Uterus (tissue), 4 donors: ENCODE results near the gene JAZF1. TPM values are rescaled to one million over a fixed set of nuclear protein-coding genes. Genes with fewer than 3 reads are reported as not detected.
"Not testable (repeated sequence)": the region's sequence is repeated elsewhere in the genome, so short reads cannot be mapped to it uniquely, and the experiment has no call there.

Source experiments
- DNase-seq, 2 donors: peaks; one replicate each; pipeline ENCODE4 v3.0.0-alpha.2; 2019 to 2020
- H3K27ac ChIP-seq, 2 donors: fragments of 200-600 bp; sonication (generic); 1 replicate in 1 of 2; 2 replicates in 1 of 2; pipeline ENCODE4 v1.5.1; 2016 to 2018
- H3K27me3 ChIP-seq, 2 donors: fragments of 200-600 bp; sonication (generic); one replicate each; pipeline ENCODE4 v1.5.1; 2018 to 2019; ENCODE audit warnings: control low read depth in 1 of 2
- H3K36me3 ChIP-seq, 2 donors: fragments of 200-600 bp; sonication (generic); one replicate each; pipeline ENCODE4 v1.5.1; 2019; ENCODE audit warnings: control low read depth in 1 of 2
- H3K4me1 ChIP-seq, 2 donors: fragments of 200-600 bp; sonication (generic); one replicate each; pipeline ENCODE4 v1.5.1; 2018 to 2019; ENCODE audit warnings: control low read depth in 1 of 2
- H3K4me3 ChIP-seq, 2 donors: fragments of 200-600 bp; sonication (generic); 1 replicate in 1 of 2; 2 replicates in 1 of 2; pipeline ENCODE4 v1.5.1; 2018 to 2019; ENCODE audit warnings: mild to moderate bottlenecking in 1 of 2
- H3K9me3 ChIP-seq, 2 donors: fragments of 200-600 bp; sonication (generic); one replicate each; pipeline ENCODE4 v1.5.1; 2019; ENCODE audit warnings: control low read depth in 1 of 2
- CTCF ChIP-seq, 4 experiments: fragments of 200-600 bp in 2 of 4; fragments of 450-650 bp in 2 of 4; sonication (generic) in 2 of 4; IDR thresholded peaks; one replicate each; pipeline ENCODE4 v1.5.1; 2016 to 2019; ENCODE audit warnings: antibody characterized with exemption in 4 of 4, mild to moderate bottlenecking in 2 of 4, moderate library complexity in 1 of 4
- POLR2A ChIP-seq, 2 donors: fragments of 450-650 bp; IDR thresholded peaks; one replicate each; pipeline ENCODE4 v1.6.1; 2016; ENCODE audit warnings: antibody characterized with exemption in 2 of 2, mild to moderate bottlenecking in 1 of 2, moderate library complexity in 1 of 2
- intact Hi-C: fragments of 100-400 bp; cut with DNase I; formaldehyde crosslinking; loops from one replicate; pipeline ENCODE4 v1.15.1; 2023; ENCODE audit warnings: low total_unique reads
- total RNA-seq, 4 donors: library from RNA; depleted of rRNA in 3 of 4; stranded (reverse); fragments of >200 nt in 3 of 4; gene quantifications; one replicate each; pipeline versions ENCODE4 v1.1.0 to v1.2.4, GENCODE V29; 2014 to 2023
- donor health status: DM: yes; HTN: yes; CAD: no.

JAZF1 gene
- total RNA-seq, 4 donors from 2014 or later: 27.6 to 58.5 (median 34.4) TPM

GRCh38 chr7:27863880-27864279 is 316.7 kb downstream of the JAZF1 start:
- intact Hi-C loops: no loop called here
- no peaks in the 10 kb centered on the region for H3K4me1 ChIP-seq
- H3K27ac ChIP-seq: no peak overlapping the region
- no peak overlapping the region for H3K4me3 ChIP-seq
- TF ChIP-seq CTCF (IDR thresholded peaks at IDR 0.05) (no peak), POLR2A (IDR thresholded peaks at IDR 0.05) (no peak)
- H3K9me3 ChIP-seq: no peaks in the 10 kb centered on the region
- H3K36me3 ChIP-seq: no peaks in the 10 kb centered on the region
- DNase-seq: no peak
- H3K27me3 ChIP-seq: no peaks in the 10 kb centered on the region

GRCh38 chr7:27861747-27862146 is 318.8 kb downstream of the JAZF1 start:
- no peak for DNase-seq
- H3K27ac ChIP-seq: no peak overlapping the region
- H3K9me3 ChIP-seq: no peaks in the 10 kb centered on the region
- intact Hi-C loops: no loop called here
- no peaks in the 10 kb centered on the region for H3K36me3 ChIP-seq
- no peaks in the 10 kb centered on the region for H3K27me3 ChIP-seq
- H3K4me3 ChIP-seq: no peak overlapping the region
- no peaks in the 10 kb centered on the region for H3K4me1 ChIP-seq
- TF ChIP-seq CTCF (IDR thresholded peaks at IDR 0.05): no peak
- no peak for TF ChIP-seq POLR2A (IDR thresholded peaks at IDR 0.05)

GRCh38 chr7:27860800-27861199 is 319.8 kb downstream of the JAZF1 start:
- Histone ChIP-seq H3K9me3 (no peaks in the 10 kb centered on the region), H3K36me3 (no peaks in the 10 kb centered on the region), H3K27me3 (no peaks in the 10 kb centered on the region), H3K4me1 (no peaks in the 10 kb centered on the region), H3K4me3 (no peak overlapping the region), H3K27ac (no peak overlapping the region)
- no peak for TF ChIP-seq POLR2A (IDR thresholded peaks at IDR 0.05)
- DNase-seq: no peak
- intact Hi-C loops: no loop called here

- H3K27me3 ChIP-seq, H3K9me3 ChIP-seq, H3K36me3 ChIP-seq, H3K27ac ChIP-seq, H3K4me1 ChIP-seq, DNase-seq, intact Hi-C loops, H3K4me3 ChIP-seq: not testable (repeated sequence)
Observed at GRCh38 chr7:27856703-27857485, 323.7 kb downstream of the JAZF1 start.

- no peak overlapping the region for H3K27ac ChIP-seq
- H3K4me3 ChIP-seq: no peak overlapping the region
- no peaks in the 10 kb centered on the region for H3K27me3 ChIP-seq
- intact Hi-C loops: no loop called here
- no peak for TF ChIP-seq POLR2A (IDR thresholded peaks at IDR 0.05)
- no peak for TF ChIP-seq CTCF (IDR thresholded peaks at IDR 0.05)
- H3K4me1 ChIP-seq: no peaks in the 10 kb centered on the region
- H3K9me3 ChIP-seq: no peaks in the 10 kb centered on the region
- no peak for DNase-seq
- H3K36me3 ChIP-seq: no peaks in the 10 kb centered on the region
Observed at GRCh38 chr7:27850531-27850930, 330.1 kb downstream of the JAZF1 start.

- no peak for DNase-seq
- H3K9me3 ChIP-seq: no peaks in the 10 kb centered on the region
- no peak overlapping the region for H3K4me3 ChIP-seq
- H3K27ac ChIP-seq: no peak overlapping the region
- no peaks in the 10 kb centered on the region for H3K27me3 ChIP-seq
- intact Hi-C loops: no loop called here
- no peak for TF ChIP-seq POLR2A (IDR thresholded peaks at IDR 0.05)
- no peaks in the 10 kb centered on the region for H3K36me3 ChIP-seq
- H3K4me1 ChIP-seq: no peaks in the 10 kb centered on the region
Observed at GRCh38 chr7:27846388-27846787, 334.2 kb downstream of the JAZF1 start.
